ENCODE results near the gene FERMT1.

GRCh38 chr20:6135347-6135746 is 12.5 kb upstream of the FERMT1 start:
- TF ChIP-seq, protein P1, sequence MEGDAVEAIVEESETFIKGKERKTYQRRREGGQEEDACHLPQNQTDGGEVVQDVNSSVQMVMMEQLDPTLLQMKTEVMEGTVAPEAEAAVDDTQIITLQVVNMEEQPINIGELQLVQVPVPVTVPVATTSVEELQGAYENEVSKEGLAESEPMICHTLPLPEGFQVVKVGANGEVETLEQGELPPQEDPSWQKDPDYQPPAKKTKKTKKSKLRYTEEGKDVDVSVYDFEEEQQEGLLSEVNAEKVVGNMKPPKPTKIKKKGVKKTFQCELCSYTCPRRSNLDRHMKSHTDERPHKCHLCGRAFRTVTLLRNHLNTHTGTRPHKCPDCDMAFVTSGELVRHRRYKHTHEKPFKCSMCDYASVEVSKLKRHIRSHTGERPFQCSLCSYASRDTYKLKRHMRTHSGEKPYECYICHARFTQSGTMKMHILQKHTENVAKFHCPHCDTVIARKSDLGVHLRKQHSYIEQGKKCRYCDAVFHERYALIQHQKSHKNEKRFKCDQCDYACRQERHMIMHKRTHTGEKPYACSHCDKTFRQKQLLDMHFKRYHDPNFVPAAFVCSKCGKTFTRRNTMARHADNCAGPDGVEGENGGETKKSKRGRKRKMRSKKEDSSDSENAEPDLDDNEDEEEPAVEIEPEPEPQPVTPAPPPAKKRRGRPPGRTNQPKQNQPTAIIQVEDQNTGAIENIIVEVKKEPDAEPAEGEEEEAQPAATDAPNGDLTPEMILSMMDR (IDR thresholded peaks at IDR 0.05), result no peak
- TF ChIP-seq POLR2A (IDR thresholded peaks at IDR 0.05) (no peak), EP300 (IDR thresholded peaks at IDR 0.05) (no peak)

All from ovary (tissue), 3 donors.